WERI-Rb-1 (cell line): ENCODE measurements around the gene XIRP2.

ENCODE experiments used
- DNase-seq: peaks from one replicate; pipeline ENCODE4 v3.0.0-alpha.2; 2020
- H3K27ac ChIP-seq: fragments of 250-450 bp; sonication (Bioruptor Pico); 2 replicates; pipeline ENCODE4 v1.5.1; 2020; ENCODE audit warnings: mild to moderate bottlenecking, moderate library complexity
- H3K27me3 ChIP-seq: fragments of 250-450 bp; sonication (Bioruptor Pico); 2 replicates; pipeline ENCODE4 v1.5.1; 2021; ENCODE audit warnings: mild to moderate bottlenecking, low read depth, moderate library complexity; ENCODE audit not compliant: insufficient read depth, severe bottlenecking
- H3K36me3 ChIP-seq: fragments of 250-450 bp; sonication (Bioruptor Pico); 2 replicates; pipeline ENCODE4 v1.5.1; 2020; ENCODE audit warnings: mild to moderate bottlenecking, moderate library complexity
- H3K4me3 ChIP-seq: 2 replicates; pipeline ENCODE4 v1.5.1; 2011; ENCODE audit warnings: low read depth, mild to moderate bottlenecking, control low read depth, low read length
- H3K9me3 ChIP-seq: fragments of 250-450 bp; sonication (Bioruptor Pico); 2 replicates; pipeline ENCODE4 v1.5.1; 2021; ENCODE audit warnings: mild to moderate bottlenecking, moderate library complexity; ENCODE audit not compliant: severe bottlenecking
- CTCF ChIP-seq: IDR thresholded peaks from 2 replicates; pipeline ENCODE4 v1.5.1; 2011; ENCODE audit warnings: low read depth, mild to moderate bottlenecking, control low read depth, inconsistent platforms, low read length

The XIRP2 gene

GRCh38 chr2:167114018-167114417 lies 225.7 kb downstream of the XIRP2 start:
- no peaks in the 10 kb centered on the region for H3K36me3 ChIP-seq

GRCh38 chr2:167115541-167115940 lies 227.3 kb downstream of the XIRP2 start:
- Histone ChIP-seq H3K9me3 (no peaks in the 10 kb centered on the region), H3K27me3 (no peaks in the 10 kb centered on the region), H3K4me3 (no peak overlapping the region), H3K27ac (no peak overlapping the region), H3K36me3 (no peaks in the 10 kb centered on the region)
- TF ChIP-seq CTCF = no peak
- DNase-seq = no peak

More at GRCh38 chr2:167114018-167114417, 225.7 kb downstream of the XIRP2 start:
- Histone ChIP-seq H3K9me3 (no peaks in the 10 kb centered on the region), H3K4me3 (no peak overlapping the region), H3K27ac (no peak overlapping the region), H3K27me3 (no peaks in the 10 kb centered on the region)
- DNase-seq = no peak
- TF ChIP-seq CTCF = no peak

- no peaks in the 10 kb centered on the region for H3K27me3 ChIP-seq
- H3K4me3 ChIP-seq = no peak overlapping the region
- no peaks in the 10 kb centered on the region for H3K9me3 ChIP-seq
- no peaks in the 10 kb centered on the region for H3K36me3 ChIP-seq
- TF ChIP-seq CTCF = no peak
- no peak overlapping the region for H3K27ac ChIP-seq
- no peak for DNase-seq
Measured at GRCh38 chr2:167122389-167122788, 234.1 kb downstream of the XIRP2 start.

- Histone ChIP-seq H3K4me3 (no peak overlapping the region), H3K27me3 (no peaks in the 10 kb centered on the region), H3K9me3 (no peaks in the 10 kb centered on the region), H3K27ac (no peak overlapping the region), H3K36me3 (no peaks in the 10 kb centered on the region)
- TF ChIP-seq CTCF = no peak
- DNase-seq = no peak
Measured at GRCh38 chr2:167126165-167126564, 237.9 kb downstream of the XIRP2 start.

- TF ChIP-seq CTCF = peak; percentile 21; the same call in 1 of the 2 replicates
- H3K9me3 ChIP-seq = no peaks in the 10 kb centered on the region
- peak; percentile 9 for DNase-seq
- H3K27ac ChIP-seq = no peak overlapping the region
- no peak overlapping the region for H3K4me3 ChIP-seq
- H3K36me3 ChIP-seq = no peaks in the 10 kb centered on the region
- H3K27me3 ChIP-seq = no peaks in the 10 kb centered on the region
Measured at GRCh38 chr2:167127135-167127534, 238.9 kb downstream of the XIRP2 start.

- Histone ChIP-seq H3K9me3 (no peaks in the 10 kb centered on the region), H3K36me3 (no peaks in the 10 kb centered on the region), H3K4me3 (no peak overlapping the region), H3K27me3 (no peaks in the 10 kb centered on the region), H3K27ac (no peak overlapping the region)
- TF ChIP-seq CTCF = no peak
- no peak for DNase-seq
Measured at GRCh38 chr2:167128130-167128529, 239.8 kb downstream of the XIRP2 start.
